ENCODE data around the gene ATRNL1.

GRCh38 chr10:115992236-115992986 is 899.2 kb downstream of the ATRNL1 start:
- TF ChIP-seq EZH2 (IDR thresholded peaks at IDR 0.05; ENCODE audit: borderline replicate concordance) (no peak), CTCF (IDR thresholded peaks at IDR 0.05; ENCODE audit: poor library complexity) (no peak)

All from hepatocyte (in vitro differentiated cells).